ENCODE measurements around the gene C19orf85.
"Not testable (repeated sequence)": the region's sequence is repeated elsewhere in the genome, so short reads cannot be mapped to it uniquely, and the experiment has no call there.

Gene C19orf85

GRCh38 chr19:55436847-55437246 is 27.7 kb downstream of the C19orf85 start:
- no peak for DNase-seq

DNA sequence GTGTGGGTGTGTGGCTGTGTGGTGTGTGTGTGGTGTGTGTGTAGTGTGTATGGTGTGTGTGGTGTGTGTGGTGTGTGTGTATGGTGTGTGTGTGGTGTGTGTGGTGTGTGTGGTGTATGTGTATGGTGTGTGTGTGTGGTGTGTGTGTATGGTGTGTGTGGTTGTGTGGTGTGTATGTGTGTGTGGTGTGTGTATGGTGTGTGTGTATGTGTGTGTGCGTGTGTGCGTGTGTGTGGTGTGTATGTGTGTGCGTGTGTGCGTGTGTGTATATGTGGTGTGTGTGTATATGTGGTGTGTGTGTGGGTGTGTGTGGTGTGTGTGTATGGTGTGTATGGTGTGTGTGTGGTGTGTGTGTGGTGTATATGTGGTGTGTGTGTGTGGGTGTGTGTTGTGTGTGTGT is 29.5 kb downstream of the C19orf85 start:
- no peak for DNase-seq

GRCh38 chr19:55434356-55434919 is 30.1 kb downstream of the C19orf85 start:
- DNase-seq: no peak

DNA sequence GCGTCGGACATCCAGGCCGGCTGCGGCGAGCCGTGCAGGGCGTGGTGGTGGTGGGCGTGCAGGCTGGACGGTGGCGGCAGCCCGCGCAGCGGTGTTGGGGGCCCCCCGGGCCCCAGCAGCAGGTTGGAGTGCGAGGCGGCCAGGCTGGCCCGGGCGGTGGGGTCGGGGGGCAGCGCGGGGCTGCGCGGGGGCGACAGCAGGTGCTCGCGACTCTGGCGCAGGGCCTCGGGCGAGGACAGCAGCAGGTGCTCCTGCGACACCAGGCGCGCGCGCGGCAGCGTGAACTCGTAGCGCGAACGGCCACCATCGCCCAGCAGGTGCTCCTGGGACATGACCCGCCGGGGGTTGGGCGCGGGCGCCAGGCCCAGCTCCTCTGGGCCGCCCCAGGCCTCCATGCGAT is 31.3 kb downstream of the C19orf85 start:
- no peak for DNase-seq

- DNase-seq: no peak
These were observed 32.2 kb downstream of the C19orf85 start for GRCh38 chr19:55432241-55432959.

DNA sequence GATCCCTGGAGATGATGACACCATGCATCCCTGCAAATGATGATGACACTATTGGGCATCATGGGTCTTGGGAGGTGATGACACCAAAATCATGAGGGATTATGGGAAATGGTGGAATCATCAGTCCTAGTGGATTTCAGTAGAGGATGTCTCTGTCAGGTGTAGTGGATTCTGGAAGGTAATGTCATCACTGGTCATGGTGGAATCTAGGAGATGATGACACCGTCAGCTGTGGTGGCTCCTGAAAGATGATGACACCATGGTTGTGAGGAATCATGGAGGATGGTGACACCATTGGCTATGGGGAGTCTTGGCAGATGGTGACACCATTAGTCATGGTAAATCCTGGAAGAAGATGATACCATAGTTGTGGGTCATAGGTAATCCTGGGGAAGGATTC is 33.4 kb downstream of the C19orf85 start:
- DNase-seq: no peak

DNA sequence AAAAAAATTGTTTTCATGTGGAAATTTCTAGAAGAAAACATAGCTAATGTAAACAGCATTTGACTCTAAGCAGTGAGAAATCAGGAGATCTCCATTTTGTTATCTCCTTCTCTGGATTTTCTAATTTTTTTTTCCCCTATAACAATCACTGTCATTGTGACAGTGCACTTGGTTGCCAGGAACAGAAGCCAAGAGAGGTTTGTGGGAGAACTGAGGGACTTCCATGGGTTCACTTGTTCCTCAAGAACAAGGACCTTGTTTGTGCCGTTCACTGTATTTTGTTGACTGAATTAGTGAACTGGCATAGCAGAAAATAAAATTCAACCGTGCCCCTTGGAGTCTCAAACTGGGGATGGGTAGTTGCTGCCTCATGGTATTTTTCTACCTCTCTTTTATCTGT is 38.5 kb downstream of the C19orf85 start:
- DNase-seq: no peak

DNA sequence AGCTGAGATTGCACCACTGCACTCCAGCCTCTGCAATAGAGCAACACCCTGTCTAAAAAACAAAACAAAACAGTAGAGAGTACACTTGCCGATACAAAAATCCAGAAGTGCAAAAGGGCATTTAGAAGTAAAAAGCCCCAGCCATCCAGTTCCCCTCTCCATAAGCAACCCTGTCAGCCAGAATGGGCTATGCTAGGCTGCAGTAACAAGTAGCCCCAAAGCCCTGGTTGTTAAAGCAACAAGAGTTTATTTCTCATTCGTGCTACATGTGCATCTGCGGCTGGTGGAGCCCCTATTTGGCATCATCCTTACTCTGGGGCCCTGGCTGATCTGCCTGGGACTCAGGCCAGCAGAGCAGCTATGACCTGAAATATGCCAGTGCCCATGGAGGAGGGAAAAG is 40.0 kb downstream of the C19orf85 start:
- no peak for DNase-seq

DNA sequence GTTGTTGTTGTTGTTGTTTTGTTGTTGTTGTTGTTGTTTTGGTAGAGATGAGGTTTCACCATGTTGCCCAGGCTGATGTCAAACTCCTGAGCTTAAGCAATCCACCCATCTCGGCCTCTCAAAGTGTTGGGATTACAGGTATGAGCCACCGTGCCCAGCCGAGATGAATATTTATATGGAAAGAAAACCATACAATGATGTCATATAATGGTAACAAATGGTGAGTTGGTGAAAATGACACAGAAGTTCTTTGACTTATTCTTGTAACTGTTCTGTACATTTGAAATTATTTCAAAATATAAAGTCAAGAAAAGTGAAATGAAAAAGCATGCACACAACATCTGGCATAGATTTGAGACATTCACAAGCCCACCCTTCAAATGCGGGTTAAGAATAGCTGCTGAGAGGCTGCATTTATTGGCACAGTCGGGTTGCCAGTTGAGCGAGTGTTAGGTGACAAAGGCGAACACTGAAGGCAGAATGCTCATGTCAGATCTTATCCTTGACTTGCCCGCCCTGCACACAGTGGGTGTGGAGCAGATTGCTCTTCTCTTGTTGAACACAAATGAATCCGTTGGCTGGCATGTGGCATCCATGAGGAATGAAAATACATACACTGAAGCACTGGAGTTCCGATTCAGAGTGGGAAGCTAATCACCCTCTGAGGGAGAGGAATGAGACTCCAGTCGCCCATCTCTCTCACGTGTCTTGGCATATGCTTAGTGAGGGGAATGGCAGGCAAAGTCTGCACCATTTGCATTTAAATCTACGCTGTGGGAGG is 41.1 kb downstream of the C19orf85 start:
- DNase-seq: no peak

DNA sequence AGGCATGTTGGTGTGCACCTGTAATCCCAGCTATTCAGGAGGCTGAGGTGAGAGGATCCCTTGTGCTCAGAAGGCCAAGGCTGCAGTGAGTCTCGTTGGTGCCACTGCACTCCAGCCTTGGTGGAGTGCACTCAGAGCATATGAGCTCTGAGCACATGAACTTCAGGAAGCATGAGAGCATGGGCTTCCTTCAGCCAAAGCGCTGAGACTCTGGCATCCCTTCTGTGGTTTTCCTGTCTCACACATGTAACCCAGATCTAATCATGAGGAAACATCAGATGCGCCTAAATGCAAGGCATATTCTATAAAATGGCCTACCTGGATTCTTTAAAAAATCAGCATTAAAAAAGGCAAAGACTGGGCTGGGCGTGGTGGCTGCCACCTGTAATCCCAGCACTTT is 43.3 kb downstream of the C19orf85 start:
- DNase-seq: not testable (repeated sequence)

GRCh38 chr19:55419624-55420236 is 44.8 kb downstream of the C19orf85 start:
- no peak for DNase-seq

GRCh38 chr19:55419103-55419502 is 45.4 kb downstream of the C19orf85 start:
- no peak for DNase-seq

DNA sequence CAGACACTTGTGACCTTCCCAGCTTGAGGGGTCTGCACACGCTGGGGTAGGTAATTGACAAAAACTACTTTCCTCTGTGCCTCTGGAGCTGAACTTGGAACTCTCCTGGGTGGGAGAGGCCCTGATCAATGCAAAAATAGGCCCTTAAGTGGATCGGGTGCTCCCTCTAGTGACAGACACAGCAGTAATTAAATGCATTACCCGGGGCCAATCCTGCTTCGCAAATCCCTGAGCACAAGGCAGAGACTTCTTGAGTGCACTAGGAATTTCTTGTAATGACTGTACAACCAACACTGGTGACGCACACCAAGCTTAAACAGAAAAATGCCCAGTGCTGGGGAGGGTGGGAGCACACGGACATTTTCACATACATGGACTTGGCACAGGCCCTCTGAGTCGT is 46.4 kb downstream of the C19orf85 start:
- peak; percentile 32 to 68 for DNase-seq

Data from SW 1271 (cell line).